ENCODE measurements around the gene TSR3.

TSR3 gene

GRCh38 chr16:1361685-1362360 lies 10.1 kb upstream of the TSR3 start:
- no peak overlapping the region for H3K4me3 ChIP-seq (ENCODE audit: low read length)
- TF ChIP-seq CTCF (conservative IDR thresholded peaks at IDR 0.05; ENCODE audit: low read length), result no peak
- no peak for DNase-seq (ENCODE audit: low read depth)

- no peak for DNase-seq (ENCODE audit: low read depth)
- no peak for TF ChIP-seq CTCF (conservative IDR thresholded peaks at IDR 0.05; ENCODE audit: low read length)
- H3K4me3 ChIP-seq (ENCODE audit: low read length), result no peak overlapping the region
Measured at GRCh38 chr16:1357906-1358566, 6.4 kb upstream of the TSR3 start.

GRCh38 chr16:1356061-1356900 lies 4.6 kb upstream of the TSR3 start:
- no peak for DNase-seq (ENCODE audit: low read depth)
- TF ChIP-seq CTCF (conservative IDR thresholded peaks at IDR 0.05; ENCODE audit: low read length), result no peak
- H3K4me3 ChIP-seq (ENCODE audit: low read length), result no peak overlapping the region

GRCh38 chr16:1355591-1355990 lies 3.9 kb upstream of the TSR3 start:
- H3K4me3 ChIP-seq (ENCODE audit: low read length), result no peak overlapping the region
- no peak for TF ChIP-seq CTCF (conservative IDR thresholded peaks at IDR 0.05; ENCODE audit: low read length)
- no peak for DNase-seq (ENCODE audit: low read depth)

GRCh38 chr16:1354815-1355540 lies 3.3 kb upstream of the TSR3 start:
- H3K4me3 ChIP-seq (ENCODE audit: low read length), result no peak overlapping the region
- DNase-seq (ENCODE audit: low read depth), result no peak
- TF ChIP-seq CTCF (conservative IDR thresholded peaks at IDR 0.05; ENCODE audit: low read length), result no peak

- no peak for DNase-seq (ENCODE audit: low read depth)
- no peak for TF ChIP-seq CTCF (conservative IDR thresholded peaks at IDR 0.05; ENCODE audit: low read length)
- H3K4me3 ChIP-seq (ENCODE audit: low read length), result peak overlapping the region; percentile 87
Measured at GRCh38 chr16:1351215-1351581, 480 bp downstream of the TSR3 start.
